HG03097 (cell line): Measurements from ENCODE around the gene CHERP.
"Not testable (repeated sequence)": the region's sequence is repeated elsewhere in the genome, so short reads cannot be mapped to it uniquely, and the experiment has no call there.

Source experiments
- ATAC-seq: cut with Tn5 transposase; IDR thresholded peaks from one replicate; pipeline ENCODE4 v1.9.1; 2021; ENCODE audit not compliant: unreplicated experiment, low FRiP score

CHERP gene

DNA sequence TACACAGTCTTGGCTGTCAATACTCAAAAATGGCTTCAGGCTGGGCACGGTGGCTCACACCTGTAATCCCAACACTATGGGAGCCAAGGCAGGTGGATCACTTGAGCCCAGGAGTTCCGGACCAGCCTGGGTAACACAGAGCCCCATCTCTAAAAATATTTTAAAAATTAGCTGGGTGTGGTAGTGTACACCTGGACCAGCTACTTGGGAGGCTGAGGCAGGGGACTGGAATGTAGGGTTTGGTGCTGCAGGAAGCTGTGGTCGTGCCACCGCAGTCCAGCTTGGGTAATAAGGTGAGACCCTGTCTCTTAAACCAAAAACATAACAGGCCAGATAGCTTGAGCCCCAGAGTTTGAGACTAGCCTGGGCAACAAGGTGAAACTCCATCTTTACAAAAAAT lies 6.7 kb upstream of the CHERP start:
- no peak for ATAC-seq

DNA sequence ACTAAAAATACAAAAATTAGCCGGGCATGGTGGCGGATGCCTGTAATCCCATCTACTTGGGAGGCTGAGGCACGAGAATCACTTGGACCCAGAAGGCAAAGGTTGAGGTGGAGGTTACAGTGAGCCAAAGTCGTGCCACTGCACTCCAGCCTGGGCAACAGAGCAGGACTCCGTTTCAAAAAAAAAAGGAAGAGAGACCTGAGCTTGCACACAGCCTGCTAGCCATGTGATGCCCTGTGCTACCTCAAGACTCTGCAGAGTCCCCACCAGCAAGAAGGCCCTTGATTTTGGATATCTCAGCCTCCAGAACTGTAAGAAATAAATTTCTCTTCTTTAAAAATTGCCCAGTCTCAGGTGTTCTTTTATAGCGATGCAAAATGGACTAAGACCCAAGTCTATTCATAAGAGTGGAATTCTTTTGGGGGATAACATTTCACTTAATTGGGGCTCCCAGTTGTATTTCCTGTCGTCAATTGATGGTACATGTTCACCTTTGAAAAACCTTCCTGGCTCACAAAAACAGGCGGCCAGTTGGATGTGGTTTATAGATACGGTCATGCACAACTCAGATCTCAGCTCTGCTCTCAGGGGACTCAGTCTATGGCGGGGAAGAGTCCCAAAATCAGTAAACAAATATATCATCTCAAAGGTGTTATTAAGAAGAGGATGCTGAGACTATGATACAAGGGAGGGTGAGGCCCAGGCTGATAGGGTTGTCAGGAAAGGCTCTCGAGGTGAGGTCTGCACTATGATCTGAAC lies 2.4 kb upstream of the CHERP start:
- no peak for ATAC-seq

DNA sequence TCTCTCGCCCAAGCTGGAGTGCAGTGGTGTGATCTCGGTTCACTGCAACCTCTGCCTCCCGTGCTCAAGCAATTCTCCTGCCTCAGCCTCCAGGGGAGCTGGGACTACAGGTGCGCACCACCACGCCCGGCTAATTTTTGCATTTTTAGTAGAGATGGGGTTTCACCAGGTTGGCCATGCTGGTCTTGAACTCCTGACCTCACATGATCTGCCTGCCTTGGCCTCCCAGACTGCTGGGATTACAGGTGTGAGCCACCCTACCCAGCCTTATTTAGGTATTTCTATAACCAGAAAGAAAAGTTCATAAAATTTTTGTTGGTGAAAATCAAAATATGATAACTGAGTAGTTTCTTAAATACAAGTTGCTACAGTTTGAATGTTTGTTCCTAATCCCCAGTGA lies 1.5 kb upstream of the CHERP start:
- ATAC-seq = not testable (repeated sequence)

DNA sequence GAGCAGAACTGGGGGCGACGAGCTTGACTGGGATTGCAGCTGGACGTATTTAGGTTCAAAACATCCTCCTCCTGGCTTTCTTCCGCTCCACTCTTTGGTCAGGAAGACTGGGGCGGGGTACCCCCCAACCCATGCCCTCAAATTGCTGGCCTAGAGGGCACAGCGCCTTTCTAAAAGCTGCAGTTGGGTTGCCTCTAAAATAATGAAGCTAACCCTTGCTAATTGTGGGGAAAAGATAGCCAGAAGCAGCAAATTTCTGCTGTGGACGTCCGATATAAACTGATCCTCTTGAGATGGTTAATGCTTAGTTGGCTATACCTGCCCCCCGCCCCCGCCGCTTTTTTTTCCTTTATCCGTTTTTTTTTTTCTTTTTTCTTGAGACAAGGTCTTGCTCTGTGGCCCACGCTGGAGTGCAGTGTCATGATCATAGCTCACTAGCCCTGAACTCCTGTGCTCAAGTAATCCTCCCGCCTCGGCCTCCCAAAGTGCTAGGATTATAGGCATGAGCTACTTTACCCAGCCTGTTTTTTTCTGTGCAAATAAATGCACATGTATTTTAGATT lies 754 bp upstream of the CHERP start:
- ATAC-seq = no peak

DNA sequence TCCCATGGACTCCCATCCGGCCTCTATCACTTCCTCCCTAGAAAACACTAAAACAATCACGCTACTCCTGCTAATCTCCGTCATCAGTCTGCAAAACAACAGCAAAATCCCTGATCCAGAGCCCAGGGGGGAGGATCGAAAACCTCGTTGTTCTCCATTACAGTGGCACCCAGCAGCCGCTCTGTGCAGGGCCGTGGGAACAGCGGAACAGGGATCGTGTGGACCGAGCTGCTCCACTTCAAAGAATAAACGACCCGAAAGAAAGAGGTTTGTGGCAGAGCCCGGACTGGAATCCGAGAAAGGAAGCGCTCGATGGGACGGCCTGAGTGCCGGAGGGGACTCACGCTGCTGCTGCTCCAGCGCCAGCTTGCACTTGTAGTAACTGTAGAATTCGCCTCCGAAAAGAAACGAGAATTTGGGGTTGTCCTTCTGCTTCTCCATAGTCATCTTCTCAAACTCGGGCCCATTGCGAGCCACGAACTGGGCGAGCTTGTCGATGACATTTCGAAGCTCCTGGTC lies 652 bp downstream of the CHERP start:
- ATAC-seq = peak; percentile 13

DNA sequence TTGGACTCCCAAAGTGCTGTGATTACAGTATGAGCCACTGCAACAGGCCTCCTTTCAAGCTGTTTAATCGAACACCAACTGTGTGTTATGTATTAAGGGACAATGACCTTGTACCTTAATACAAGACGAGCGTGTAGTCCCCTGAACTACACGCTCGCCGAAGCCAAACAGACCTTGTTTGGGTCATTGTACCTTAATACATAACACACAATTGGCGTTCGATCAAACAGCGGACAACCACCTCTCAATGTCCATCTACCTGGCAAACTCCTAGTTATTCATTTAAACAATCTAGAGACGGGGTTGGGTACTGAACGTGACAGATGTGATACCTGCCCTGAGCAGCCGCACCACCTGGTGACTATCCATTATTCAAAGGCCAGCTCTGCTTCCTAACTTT lies 1.3 kb downstream of the CHERP start:
- no peak for ATAC-seq

DNA sequence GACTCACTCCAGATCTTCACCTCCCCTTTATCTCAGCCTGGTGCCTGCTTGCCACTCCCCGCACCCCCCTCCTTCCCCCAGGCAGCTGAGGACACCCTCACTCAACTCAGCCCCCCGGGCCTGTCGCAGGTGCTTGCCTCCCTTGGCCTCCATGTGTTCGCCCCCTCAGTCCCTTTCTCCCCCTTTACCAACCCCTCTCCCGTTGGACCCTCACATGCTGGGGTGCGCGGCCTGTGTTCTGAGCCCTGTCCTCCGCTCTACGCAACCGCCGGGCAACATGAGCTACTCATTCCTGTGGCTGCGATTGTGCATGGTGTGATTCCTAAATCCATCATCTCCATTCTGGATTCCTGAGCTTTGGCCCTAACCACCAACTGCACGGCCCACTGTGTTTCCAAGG lies 5.1 kb downstream of the CHERP start:
- no peak for ATAC-seq

DNA sequence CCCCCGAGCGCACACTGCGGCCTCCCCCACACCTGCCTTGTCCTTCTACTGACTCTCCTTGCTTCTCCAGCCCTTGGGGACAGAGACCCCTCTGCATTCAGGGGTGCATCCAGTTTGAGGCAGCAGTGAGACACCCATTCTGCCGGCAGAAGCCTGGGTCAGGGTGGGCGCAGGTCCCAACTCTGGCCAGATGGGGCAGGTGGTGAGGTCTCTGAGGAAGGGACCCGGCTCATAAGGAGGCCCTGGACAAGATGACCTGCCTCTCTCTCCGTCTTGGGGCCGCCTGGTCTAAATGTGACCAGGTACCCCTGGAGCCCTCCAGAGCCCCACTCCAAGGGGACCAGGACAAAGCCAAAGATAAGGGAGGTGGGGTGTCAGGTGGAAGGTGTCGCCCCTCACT lies 6.1 kb downstream of the CHERP start:
- no peak for ATAC-seq

DNA sequence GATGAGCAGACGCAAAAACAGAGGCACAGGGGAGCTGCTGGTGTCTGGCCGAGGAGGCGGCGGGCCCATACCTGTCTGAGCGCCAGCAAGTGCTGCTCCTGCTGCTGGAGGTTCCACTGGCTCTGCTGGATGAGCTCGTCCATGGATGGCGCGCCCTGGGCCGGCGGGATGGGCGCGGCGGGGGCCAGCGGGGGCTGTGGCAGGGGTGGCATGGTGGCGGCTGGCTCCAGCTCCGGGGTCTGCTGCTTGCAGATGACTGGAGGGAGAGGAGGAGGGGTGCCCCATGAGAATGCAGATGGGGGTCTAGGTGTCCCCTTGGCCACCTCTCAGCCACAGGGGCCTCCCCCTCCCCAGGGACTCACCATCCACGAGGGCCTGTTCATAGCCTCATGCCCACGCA lies 6.9 kb downstream of the CHERP start:
- no peak for ATAC-seq

DNA sequence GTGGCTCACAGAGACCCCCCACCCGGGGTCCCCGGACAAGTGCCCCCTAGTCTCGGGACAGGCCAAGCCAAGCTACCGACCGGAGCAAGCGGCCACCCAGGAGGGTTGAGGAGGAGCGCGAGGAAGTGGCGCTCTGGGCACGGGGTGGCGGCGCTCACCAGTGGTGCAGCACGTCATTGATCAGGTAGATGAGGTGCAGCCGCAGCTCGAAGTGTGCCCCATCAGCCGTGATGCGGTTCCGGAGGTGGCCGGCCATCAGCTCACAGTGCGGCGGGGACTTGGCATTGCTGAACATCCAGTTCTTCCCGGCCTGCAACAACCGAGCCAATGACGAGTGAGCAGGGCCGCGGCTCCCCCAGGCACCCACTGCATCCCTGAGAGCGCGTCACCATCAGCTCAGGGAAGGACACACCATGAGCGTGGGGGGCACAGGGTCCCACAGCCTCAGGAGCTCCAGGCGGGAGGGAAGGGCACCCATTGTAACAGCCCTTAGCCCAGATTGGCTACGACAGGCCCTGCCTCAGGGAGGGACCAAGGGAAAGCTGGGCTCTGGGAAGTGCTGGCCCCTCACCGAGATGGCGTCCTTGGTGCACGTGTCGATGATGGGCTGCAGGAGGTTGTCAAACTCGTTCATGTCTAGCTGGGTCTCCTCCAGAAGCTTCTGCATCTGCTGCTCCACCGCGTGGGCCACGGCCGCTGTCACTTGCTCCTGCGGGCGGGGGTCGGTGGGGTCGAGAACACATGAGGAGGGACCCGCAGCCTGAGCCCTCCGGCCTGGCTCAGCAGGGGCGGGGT lies 9.6 kb downstream of the CHERP start:
- no peak for ATAC-seq

DNA sequence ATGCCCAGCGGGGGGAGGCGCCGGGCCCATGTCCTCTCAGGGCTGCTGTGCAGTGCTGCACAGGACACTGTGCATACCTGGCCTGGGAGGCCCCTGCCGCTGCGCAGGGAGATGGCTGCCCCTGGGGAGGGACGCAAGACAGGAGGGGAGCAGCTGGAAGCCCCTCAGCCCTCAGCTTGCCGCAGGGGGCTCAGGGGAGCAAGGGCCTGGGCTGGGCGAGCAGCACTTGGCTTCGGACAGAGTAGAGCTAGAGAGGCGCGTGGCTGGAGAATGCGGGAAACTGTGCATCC lies 10.9 kb downstream of the CHERP start:
- ATAC-seq = no peak

DNA sequence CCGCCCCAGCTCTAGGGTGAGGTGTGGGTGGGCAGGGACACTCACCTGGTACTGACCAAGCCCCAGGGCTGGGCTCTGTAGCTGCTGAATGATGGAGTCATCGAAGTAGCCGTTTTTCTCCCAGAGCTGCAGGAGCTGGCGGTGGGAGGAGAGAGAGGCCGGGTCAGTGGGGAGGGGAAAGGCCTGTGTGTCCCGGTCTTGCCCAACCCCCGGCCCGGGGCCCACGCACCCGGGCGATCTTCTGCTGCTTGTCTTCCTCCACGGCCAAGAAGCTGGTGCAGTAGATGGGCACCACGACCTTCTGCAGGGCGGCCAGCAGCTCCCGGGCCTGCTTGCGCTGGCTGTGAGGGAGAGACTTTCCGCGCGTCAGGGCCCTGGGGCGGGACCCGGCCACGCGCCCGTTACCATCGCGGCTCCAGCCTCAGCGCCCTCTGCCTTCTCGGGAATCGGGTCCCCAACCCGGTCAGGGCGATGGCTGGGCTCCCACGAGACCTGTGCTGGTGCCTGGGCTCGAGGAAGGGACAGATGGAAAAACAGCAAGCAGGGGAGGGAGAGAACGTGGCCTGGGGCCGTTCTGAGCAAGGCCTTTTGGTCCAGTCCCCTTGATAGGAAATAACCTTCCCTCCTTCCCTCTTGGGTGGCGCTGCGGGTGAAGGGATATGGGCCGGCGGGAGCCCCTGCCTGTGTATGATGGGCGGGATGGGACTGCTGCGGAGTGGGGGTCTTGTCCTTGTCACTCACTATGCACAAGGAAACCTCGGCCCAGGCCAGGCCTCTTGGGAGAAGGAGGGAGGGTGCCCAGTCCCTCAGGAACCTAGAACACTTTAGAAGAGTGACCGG lies 11.5 kb downstream of the CHERP start:
- no peak for ATAC-seq

DNA sequence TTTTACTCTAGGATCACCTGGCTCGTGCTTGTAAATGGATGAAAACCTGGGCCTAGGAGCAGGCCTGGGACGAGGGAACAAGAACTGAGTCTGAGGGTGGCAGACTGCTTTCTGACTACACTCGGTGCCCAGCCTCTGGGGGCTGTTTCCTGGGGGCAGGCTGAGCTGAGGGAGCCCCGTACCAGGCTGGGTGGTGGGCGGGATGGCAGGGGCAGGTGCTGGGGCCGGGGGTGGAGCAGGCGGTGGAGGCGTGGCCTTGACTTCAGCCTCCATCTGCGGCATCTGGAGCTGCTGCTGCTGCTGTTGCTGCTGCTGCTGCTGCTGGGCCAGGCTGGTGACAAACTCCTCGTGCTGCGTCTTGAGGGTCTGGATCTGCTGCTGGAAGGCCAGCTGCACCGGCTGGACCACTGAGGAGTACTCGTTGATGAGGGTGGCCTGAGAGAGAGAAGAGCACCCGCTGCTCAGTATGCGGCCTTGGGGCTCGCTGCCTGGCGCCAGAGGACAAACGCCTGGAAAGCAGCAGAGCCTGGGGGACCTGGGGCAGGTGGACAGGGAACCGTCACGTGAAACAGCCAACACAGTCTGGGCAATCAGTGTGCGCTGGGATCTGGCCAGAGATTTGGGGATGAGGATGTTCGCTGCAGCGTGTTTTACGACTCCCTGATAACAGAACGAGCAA lies 12.6 kb downstream of the CHERP start:
- ATAC-seq = no peak

DNA sequence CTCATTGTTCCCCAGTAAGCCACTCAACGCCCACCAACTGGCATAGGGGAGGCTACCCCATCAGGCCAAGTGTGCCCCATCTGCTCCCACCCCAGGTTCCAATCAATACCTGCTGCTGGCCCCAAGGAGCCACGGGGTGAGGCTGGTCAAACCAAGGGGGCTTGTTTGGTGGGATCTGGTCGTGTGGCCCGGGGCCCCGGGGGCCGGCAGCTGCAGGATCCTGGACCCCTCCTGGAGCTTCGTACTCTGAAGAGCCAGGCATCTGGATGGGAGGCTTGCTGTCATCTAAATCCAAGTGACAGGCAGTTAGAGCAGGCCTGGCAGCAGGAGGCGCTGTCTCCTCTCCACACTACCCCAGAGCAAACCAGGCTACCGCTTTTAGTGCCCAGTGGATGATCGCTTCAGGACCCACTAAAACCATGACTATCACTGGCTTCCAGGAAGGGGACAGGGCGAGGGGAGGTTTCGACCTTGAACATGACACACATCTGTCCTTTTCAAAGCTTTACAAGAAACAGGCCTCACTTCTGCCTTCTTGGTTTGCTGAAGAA lies 14.2 kb downstream of the CHERP start:
- ATAC-seq = no peak

DNA sequence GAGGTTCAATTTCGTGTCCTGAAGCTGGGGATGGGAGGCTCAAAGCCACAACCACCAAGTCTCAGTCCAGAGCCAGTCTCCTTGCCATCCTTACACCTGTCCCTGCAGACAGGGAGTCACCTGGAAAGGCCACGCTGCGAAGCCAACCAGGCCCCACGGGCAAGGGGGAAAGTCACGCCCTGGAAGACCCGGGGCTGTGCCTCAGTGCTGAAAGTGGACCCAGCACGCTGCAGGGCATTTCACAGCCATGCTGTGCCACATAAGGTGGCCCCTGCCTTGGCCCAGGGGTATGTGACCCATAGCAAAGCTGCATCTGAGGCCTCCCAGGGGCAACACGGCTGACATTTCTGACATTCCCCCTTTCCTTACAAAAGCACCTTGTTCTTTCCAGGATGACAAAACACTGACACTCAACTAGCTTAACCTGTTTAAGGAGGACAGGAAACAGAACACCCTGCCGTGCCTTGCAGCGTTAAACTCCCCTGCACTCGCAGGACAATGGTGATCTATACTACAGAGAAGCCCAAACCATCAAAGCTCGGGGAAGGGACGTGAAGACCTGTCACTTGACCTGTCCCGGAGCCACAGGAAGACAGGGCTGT lies 14.8 kb downstream of the CHERP start:
- no peak for ATAC-seq

DNA sequence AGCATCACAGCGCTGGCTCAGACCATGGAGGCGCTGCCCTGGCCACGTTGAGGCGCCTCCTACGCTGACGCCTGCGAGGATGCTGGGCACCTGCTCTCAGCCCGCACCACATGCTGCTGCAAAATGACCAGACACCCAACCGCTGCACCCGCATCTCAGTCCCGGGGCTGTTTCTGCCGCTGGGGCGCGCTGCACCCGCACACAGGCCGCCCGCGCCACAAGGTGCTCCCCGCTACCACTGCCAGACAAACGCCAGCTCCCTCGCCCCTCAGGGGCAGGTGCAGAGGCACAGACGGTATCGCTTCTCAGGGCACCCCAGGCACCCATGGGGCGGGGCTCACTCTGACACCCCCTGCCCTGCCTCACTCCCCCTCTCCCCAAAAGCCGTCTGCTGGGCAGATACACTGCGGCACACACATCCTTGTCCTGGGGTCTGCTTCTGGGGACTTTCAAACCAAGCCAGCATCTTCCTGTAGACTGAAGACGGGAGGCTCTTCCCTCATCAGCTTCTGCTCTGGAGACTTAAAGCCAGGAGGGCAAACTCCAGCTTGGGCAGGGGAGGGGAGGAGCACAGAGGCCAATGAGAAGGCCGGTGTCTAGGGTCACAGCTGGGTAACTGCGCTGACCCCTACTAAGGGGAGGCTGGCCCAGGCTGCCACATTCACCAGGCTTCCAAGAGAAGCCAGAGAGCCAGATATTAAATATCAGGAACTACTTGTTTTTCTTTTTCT lies 16.3 kb downstream of the CHERP start:
- ATAC-seq = no peak

DNA sequence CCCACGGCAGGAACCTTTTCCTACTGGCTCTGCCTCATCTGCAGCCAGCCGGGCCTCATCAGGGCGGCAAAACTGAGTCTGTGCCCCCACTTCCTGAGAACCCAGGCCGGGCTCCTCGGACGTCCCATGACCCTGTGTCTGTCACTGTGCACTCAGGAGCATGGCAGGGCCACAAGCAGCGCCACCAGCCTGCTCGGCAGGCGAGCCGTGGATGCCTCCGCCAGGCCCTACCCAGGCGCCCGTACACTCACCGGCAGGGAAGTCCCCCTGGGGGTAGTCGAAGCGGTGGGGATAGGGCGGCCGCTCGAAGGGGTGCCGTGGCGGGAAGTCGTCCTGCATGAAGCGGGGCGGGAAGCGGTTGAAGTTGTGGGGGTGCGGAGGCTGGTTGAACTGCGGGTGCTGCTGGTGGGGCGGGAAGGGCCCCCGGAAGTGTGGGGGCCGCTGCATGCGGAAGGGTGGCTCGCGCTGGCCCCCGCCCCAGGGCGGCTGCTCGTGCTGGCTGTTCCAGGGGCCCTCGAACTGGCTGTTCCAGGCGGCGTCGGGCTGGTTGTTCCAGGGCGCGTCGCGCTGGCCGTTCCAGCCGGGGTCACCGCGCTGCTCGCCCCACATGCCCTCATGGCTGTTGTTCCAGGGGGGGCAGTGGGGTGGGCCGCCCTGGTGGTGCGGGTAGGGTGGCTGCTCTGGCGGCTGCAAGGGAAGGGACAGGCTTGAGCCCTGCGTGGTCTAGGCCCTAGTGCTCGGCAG lies 17.1 kb downstream of the CHERP start:
- no peak for ATAC-seq
